DMS53 (cell line): ENCODE data around the gene FUBP3.
A peak's percentile ranks its signal among the peaks of the same experiment; 100 is the strongest.

Experiments
- DNase-seq: peaks from one replicate; lab custom pipeline; 2025; lab: John Stamatoyannopoulos, UW

The FUBP3 gene

GRCh38 chr9:130634191-130634768 lies 54.9 kb downstream of the FUBP3 start:
- no peak for DNase-seq

- DNase-seq = no peak
Measured at GRCh38 chr9:130634801-130635200, 55.4 kb downstream of the FUBP3 start.

DNA sequence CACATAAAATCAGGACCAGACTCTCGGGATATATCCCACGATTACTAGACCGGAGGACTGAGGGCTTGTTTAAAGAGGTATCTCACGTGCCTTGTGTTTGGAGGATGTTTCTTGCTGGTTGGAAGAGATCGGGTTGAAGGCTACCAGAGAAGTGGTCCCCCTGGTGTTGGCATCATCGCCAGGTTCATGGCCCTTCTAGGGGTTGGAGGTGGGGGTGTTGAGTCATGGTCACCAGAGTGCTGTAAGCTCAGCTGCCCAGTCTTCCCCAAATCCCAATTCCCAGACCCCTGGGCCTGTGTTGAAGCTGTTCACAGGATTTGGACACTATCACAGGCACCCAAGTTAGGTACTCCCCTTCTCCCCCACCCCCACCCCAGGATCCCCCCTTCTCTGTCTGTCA lies 55.9 kb downstream of the FUBP3 start:
- DNase-seq = no peak

DNA sequence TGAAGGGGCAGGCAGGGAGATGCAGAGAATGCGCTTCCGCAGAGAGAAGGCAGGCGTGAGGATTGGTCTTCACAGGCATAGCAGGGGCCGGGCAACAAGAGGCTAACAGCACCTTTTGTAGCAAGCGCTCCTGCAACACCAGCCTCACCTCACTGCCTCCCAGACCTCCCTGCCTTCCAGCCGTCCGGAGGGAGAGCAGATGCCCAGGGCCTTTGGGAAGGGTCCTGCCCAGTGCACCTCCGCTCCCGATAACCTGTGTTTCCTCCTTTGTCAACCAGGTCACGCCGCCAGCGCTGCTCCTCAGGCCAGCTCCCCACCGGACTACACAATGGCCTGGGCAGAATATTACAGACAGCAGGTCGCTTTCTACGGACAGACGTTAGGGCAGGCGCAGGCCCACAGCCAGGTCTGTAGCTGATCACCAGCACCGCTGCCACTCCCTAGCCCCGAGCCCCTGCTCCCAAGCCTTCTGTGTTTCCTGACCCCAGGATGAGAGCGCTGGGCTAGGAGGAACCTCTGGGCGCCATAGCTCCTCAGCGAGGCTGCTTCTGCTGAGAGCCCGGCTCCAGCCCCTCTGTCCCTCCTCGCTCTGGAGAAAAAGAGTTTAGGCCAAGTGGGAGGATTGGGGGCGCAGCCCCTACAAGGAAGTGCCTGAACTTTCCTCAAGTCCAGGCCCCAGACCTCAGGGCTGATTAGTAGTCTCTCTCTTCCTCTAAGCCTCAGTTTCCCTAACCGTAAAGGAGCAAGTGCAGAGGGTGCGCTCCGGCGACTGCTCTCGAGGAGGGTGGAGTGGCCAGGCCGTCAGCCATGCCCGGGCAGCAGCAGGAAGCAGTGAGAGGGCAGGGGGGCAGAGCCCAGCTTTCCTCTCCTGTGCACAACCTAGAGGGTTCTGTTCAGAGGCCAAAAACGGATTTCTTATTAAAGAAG lies 56.6 kb downstream of the FUBP3 start:
- no peak for DNase-seq

DNA sequence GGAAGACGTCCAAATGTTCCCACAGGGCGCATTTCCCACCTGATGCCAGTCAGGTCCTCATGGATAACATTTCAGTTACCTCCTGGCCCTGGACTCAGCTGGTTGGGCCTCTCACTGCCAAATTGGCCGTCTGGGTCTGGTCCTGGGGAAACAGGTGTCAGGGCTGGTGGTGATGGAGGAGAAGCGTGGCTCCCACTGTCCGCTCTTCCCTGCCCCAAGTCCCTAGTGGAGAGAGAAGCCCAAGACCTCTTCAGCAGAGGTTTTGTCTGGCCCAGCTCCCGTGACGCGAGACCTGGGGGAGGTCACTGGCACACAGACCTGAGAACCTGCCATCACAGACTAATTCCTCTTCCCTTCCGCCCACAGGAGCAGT lies 57.3 kb downstream of the FUBP3 start:
- DNase-seq = no peak

- DNase-seq = no peak
Measured at GRCh38 chr9:130638284-130639123, 59.1 kb downstream of the FUBP3 start.

DNA sequence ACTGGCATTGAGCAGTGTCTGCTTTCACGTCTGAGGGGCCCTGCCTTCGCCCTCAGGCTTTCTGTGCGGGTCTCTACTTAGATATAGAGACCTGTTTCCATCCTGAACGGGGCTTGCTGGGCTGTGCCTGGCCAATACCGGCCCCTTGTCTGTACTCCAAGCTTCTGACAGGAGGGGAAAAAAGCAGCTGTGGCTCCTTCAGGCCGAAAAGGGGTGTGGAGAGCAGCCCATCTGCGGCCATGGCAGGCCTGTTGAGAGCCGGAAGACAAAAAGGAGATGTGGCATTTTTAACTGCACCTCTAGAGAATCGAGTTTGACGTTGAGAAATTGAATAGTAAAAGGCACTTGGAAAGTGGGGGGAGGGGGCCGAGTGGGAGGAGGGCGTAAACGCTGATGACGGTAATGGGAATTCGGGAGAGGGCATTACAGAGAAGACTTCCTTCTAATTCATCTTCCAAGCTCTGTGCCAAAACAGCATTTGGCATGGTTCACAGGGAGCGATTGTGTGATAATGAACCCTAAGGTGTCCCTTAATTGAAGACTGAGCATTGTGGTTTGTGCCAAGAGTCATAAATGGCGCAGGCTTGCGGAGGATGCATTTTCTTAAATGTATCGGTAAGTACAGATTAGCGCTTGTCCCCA lies 59.9 kb downstream of the FUBP3 start:
- no peak for DNase-seq

DNA sequence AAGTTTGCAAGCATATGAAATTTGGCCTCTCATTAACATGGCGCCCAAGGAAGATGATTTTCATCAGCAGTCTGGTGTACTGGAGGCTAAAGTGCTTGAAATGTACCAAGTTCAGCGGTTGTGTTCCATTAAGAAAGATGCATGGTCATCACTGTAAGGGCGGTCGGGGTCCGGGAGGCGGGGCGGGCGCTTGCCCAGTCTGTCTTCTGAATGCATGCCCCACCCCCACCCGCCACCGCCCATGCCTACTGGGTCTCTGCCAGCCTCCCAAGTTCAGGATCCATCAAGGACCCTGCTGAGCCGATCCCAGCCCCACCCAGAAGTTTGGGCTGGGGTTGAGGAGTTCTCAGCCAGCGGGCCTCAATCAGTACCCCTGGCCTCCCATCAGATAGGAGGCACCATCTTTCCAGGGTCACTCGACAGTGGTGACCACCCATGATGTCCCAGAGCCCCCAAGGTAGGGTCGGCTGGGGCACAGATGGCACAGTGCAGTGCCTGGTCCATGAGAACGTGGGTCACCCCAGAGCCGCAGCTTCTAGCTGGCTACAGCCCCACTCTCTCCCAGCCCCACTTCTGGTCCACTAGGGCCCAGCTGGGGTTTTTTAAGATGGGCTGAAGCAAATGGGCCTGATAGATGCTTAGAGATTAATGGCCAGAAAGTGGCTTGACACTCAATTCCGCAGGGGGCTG lies 60.6 kb downstream of the FUBP3 start:
- DNase-seq = no peak

GRCh38 chr9:130640681-130641080 lies 61.3 kb downstream of the FUBP3 start:
- peak; percentile 20 for DNase-seq

- no peak for DNase-seq
Measured at GRCh38 chr9:130642926-130643325, 63.5 kb downstream of the FUBP3 start.

- no peak for DNase-seq
Measured at GRCh38 chr9:130651221-130651620, 71.8 kb downstream of the FUBP3 start.

DNA sequence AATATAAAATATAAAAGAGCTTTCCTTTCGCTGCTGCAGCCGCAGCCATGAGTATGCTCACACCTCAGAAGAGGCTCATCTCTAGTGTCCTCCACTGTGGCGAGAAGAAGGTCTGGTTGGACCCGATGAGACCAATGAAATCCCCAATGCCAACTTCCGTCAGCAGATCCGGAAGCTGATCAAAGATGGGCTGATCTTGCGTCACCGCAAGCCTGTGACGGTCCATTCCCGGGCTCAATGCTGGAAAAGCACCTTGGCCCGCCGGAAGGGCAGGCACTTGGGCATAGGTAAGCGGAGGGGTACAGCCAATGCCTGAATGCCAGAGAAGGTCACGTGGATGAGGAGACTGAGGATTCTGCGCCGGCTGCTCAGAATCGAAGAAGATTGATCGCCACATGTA lies 72.4 kb downstream of the FUBP3 start:
- DNase-seq = peak; percentile 95

DNA sequence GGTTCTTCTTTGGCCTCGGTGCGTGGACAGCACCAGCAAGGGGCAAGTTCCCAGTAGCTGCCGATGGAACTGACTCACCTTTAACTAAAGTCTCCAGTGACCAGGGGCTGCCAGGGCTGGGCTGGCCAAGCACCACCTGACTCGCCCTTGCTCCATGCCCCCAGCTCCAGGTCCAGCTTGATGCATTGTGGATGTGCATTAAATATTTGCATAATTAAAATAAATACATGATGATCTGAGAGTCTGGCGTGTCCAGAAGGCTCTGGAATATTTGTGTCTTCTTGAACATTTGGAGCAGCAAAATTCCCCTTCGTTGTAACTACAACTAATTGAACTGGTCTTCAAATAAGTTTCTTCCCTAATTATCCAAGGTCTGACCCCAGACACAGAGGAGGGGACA lies 75.5 kb downstream of the FUBP3 start:
- no peak for DNase-seq

- no peak for DNase-seq
Measured at GRCh38 chr9:130658893-130659698, 79.7 kb downstream of the FUBP3 start.

- peak; percentile 23 for DNase-seq
Measured at GRCh38 chr9:130659699-130660248, 80.4 kb downstream of the FUBP3 start.

- DNase-seq = no peak
Measured at GRCh38 chr9:130660326-130660682, 80.9 kb downstream of the FUBP3 start.

DNA sequence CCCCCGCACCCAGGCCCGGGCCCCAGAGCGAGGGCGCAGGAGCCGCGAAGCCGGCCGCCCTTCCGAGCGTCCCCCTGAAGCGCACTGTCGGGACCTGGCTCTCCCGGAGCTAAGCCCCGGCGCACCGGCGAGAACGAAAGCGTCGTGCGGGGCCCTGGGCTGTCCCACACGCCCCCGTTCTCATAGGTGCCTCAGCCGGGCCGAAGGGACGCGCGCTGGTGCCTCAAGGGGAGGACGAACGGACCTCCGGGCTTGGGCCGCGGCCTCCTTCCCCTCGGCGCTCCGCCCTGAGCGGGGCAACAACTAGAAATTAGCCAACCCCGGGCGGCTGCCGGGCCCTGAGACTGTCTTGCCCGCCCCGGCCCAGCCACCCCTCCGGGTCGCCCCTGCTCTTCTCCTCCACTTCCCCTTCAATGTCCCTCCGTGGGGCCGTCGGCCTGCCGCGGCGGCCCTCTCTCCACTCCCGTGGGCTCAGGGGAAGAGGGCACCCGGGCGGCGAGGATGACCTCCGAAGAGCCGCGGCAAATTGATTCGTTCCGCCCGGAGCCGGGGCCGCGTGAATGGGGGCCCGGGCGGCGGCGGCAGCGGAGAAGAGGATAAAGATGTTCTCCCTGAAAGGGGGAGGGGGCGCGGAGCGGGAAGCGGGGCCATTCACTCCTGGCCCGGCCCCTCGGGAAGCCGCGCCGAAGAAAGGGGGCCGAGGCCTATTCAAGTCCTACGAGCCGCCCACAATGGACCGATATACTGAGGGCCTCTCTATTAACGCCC lies 81.5 kb downstream of the FUBP3 start:
- peak; percentile 36 for DNase-seq

DNA sequence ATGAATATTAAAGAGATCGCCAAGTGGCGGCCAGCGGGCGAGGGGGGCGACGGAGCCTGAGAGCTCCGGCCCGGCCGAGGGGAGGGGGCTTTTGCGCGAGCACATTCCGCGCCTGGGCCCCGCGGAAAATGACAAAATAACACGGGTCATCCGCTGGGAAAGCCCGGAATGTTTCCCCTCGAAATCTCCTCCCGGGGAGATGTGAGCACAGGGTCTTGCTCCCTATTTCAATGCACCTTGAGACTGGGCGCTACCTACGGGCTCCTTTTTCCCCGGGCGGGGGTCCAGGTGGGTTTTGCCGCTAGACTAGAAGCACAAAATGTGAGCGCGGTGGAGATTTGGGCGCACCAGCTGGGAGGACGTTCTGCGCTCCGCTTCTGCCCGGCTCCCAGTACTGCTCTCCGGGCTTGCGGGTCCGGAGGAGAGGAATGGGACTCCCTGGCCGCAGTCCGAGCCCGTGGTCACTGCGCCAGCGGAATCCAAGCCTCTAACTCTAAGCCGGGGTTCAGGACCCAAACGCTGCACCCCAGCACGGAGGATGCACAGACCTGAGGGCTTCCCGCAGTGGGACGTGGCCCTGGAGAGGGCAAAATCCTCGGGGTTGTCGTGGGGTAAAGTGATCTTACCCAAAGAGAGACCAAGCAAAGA lies 82.2 kb downstream of the FUBP3 start:
- DNase-seq = peak; percentile 42
